Measurements from ENCODE around the gene CDC42EP1.
A peak's percentile ranks its signal among the peaks of the same experiment; 100 is the strongest.
"Not testable (repeated sequence)": the region's sequence is repeated elsewhere in the genome, so short reads cannot be mapped to it uniquely, and the experiment has no call there.

CDC42EP1 gene

DNA sequence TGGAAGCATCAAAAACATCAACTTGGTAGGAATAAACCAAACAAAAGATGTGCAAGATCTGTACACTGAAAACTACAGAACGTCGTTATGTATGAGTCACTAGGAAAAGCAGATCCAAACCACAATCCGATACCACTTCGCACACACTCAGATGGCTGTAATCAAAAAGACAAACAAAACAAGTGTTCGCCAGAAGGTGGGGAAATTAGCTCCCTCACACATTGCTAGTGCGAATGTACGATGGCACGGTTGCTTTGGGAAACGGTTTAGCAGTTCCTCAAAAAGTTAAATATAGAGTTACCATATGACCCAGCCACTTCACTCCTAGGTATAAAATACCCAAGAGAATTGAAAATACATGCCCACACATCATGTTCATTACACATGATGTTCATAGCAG, 26.3 kb upstream of the CDC42EP1 start:
- H3K9ac ChIP-seq (ENCODE audit: low read depth in 1 of 2, low read length in 2 of 2) = no peak overlapping the region
- no peaks in the 10 kb centered on the region for H3K27me3 ChIP-seq (ENCODE audit: control insufficient read depth in 2 of 2, insufficient read depth in 2 of 2, low read length in 2 of 2)
- H3K9me3 ChIP-seq (ENCODE audit: control insufficient read depth in 2 of 2, low read length in 2 of 2) = no peaks in the 10 kb centered on the region
- H3K36me3 ChIP-seq (ENCODE audit: control insufficient read depth in 2 of 2, insufficient read depth in 2 of 2, low read length in 2 of 2) = no peaks in the 10 kb centered on the region
- no peak overlapping the region for H3K27ac ChIP-seq (ENCODE audit: low read depth in 2 of 2, low read length in 2 of 2)
- peaks cover 12 to 15% of the 10 kb centered on the region in 2 donors for H3K4me1 ChIP-seq (ENCODE audit: control insufficient read depth in 2 of 2, insufficient read depth in 2 of 2, low read length in 2 of 2)
- no peak overlapping the region for H3K4me3 ChIP-seq (ENCODE audit: low read length in 2 of 2)

DNA sequence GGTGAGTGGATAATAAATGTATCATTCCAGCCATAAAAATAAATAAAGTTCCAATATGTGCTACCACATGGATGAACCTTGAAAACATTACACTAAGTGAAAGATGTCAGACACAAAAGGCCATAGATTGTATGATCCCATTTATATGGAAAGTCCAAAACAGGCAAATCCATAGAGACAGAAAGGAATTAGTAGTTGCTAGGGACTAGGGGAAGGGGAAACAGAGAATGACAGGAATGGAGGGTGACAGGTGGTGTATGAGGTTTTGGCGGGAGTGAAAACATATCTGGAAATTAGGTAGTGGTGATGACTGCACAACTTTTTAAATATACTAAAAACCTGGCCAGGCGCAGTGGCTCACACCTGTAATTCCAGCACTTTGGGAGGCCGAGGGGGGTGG, 25.8 kb upstream of the CDC42EP1 start:
- Histone ChIP-seq H3K9ac (ENCODE audit: low read depth in 1 of 2, low read length in 2 of 2) (no peak overlapping the region), H3K4me3 (ENCODE audit: low read length in 2 of 2) (no peak overlapping the region), H3K4me1 (ENCODE audit: control insufficient read depth in 2 of 2, insufficient read depth in 2 of 2, low read length in 2 of 2) (peaks cover 14 to 17% of the 10 kb centered on the region in 2 donors), H3K36me3 (ENCODE audit: control insufficient read depth in 2 of 2, insufficient read depth in 2 of 2, low read length in 2 of 2) (no peaks in the 10 kb centered on the region), H3K27me3 (ENCODE audit: control insufficient read depth in 2 of 2, insufficient read depth in 2 of 2, low read length in 2 of 2) (no peaks in the 10 kb centered on the region), H3K9me3 (ENCODE audit: control insufficient read depth in 2 of 2, low read length in 2 of 2) (no peaks in the 10 kb centered on the region), H3K27ac (ENCODE audit: low read depth in 2 of 2, low read length in 2 of 2) (no peak overlapping the region)

- no peak overlapping the region for H3K4me3 ChIP-seq (ENCODE audit: low read length in 2 of 2)
- peaks cover 0 to 2% of the 10 kb centered on the region in 2 donors for H3K27me3 ChIP-seq (ENCODE audit: control insufficient read depth in 2 of 2, insufficient read depth in 2 of 2, low read length in 2 of 2)
- no peak overlapping the region for H3K9ac ChIP-seq (ENCODE audit: low read depth in 1 of 2, low read length in 2 of 2)
- H3K4me1 ChIP-seq (ENCODE audit: control insufficient read depth in 2 of 2, insufficient read depth in 2 of 2, low read length in 2 of 2) = peaks cover 7 to 10% of the 10 kb centered on the region in 2 donors
- no peaks in the 10 kb centered on the region for H3K36me3 ChIP-seq (ENCODE audit: control insufficient read depth in 2 of 2, insufficient read depth in 2 of 2, low read length in 2 of 2)
- no peak overlapping the region for H3K27ac ChIP-seq (ENCODE audit: low read depth in 2 of 2, low read length in 2 of 2)
- H3K9me3 ChIP-seq (ENCODE audit: control insufficient read depth in 2 of 2, low read length in 2 of 2) = no peaks in the 10 kb centered on the region
These were observed 25.1 kb upstream of the CDC42EP1 start for GRCh38 chr22:37535159-37535558.

- H3K9ac ChIP-seq (ENCODE audit: low read depth in 1 of 2, low read length in 2 of 2) = peak overlapping the region; percentile 28 to 48
These were observed 21.5 kb upstream of the CDC42EP1 start for GRCh38 chr22:37538590-37539357.

DNA sequence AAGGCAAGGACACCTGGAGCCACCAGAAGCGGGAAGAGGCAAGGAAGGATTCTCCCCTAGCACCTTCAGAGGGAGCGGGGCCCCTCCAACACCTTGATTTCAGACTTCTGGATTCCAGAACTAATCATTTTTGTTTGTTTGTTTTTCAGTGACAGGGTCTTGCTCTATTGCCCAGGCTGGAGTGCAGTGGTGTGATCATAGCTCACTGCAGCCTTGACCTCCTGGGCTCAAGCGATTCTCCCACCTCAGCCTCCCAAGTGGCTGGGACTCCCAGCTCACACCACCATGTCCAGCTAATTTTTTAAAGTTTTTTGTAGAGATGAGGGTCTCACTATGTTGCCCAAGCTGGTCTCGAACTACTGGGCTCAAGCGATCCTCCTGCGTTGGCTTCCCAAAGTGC, 20.5 kb upstream of the CDC42EP1 start:
- not testable (repeated sequence) for H3K4me3 ChIP-seq (ENCODE audit: low read length in 2 of 2); H3K27me3 ChIP-seq (ENCODE audit: control insufficient read depth in 2 of 2, insufficient read depth in 2 of 2, low read length in 2 of 2); H3K9me3 ChIP-seq (ENCODE audit: control insufficient read depth in 2 of 2, low read length in 2 of 2); H3K36me3 ChIP-seq (ENCODE audit: control insufficient read depth in 2 of 2, insufficient read depth in 2 of 2, low read length in 2 of 2); H3K27ac ChIP-seq (ENCODE audit: low read depth in 2 of 2, low read length in 2 of 2); H3K9ac ChIP-seq (ENCODE audit: low read depth in 1 of 2, low read length in 2 of 2)
- peaks cover 13 to 21% of the 10 kb centered on the region in 2 donors for H3K4me1 ChIP-seq (ENCODE audit: control insufficient read depth in 2 of 2, insufficient read depth in 2 of 2, low read length in 2 of 2)

More at GRCh38 chr22:37538590-37539357, 21.5 kb upstream of the CDC42EP1 start:
- no peaks in the 10 kb centered on the region for H3K9me3 ChIP-seq (ENCODE audit: control insufficient read depth in 2 of 2, low read length in 2 of 2)
- H3K36me3 ChIP-seq (ENCODE audit: control insufficient read depth in 2 of 2, insufficient read depth in 2 of 2, low read length in 2 of 2) = no peaks in the 10 kb centered on the region
- H3K4me1 ChIP-seq (ENCODE audit: control insufficient read depth in 2 of 2, insufficient read depth in 2 of 2, low read length in 2 of 2) = peaks cover 13 to 21% of the 10 kb centered on the region in 2 donors
- peaks cover 0 to 2% of the 10 kb centered on the region in 2 donors for H3K27me3 ChIP-seq (ENCODE audit: control insufficient read depth in 2 of 2, insufficient read depth in 2 of 2, low read length in 2 of 2)
- H3K27ac ChIP-seq (ENCODE audit: low read depth in 2 of 2, low read length in 2 of 2) = peak overlapping the region; percentile 9 to 48
- H3K4me3 ChIP-seq (ENCODE audit: low read length in 2 of 2) = peak overlapping the region in 1 of 2 donors; percentile 53

DNA sequence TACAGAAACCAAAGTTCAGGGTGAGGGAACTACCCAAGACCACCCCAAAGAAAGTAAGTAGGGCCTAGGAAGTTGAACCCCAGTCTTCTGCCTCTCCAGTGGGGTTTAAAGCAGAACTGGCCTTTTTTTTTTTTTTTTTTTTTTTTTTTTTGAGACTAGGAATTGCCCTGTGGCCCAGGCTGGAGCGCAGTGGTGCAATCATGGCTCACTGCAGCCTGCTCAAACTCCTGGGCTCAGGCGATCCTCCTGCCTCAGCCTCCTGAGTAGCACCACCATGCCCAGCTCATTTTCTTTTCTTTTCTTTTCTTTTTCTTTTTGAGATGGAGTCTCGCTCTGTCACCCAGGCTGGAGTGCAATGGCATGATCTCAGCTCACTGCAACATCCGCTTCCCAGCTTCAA, 17.9 kb upstream of the CDC42EP1 start:
- peaks cover 21 to 36% of the 10 kb centered on the region in 2 donors for H3K4me1 ChIP-seq (ENCODE audit: control insufficient read depth in 2 of 2, insufficient read depth in 2 of 2, low read length in 2 of 2)
- H3K36me3 ChIP-seq (ENCODE audit: control insufficient read depth in 2 of 2, insufficient read depth in 2 of 2, low read length in 2 of 2); H3K4me3 ChIP-seq (ENCODE audit: low read length in 2 of 2); H3K9me3 ChIP-seq (ENCODE audit: control insufficient read depth in 2 of 2, low read length in 2 of 2); H3K27me3 ChIP-seq (ENCODE audit: control insufficient read depth in 2 of 2, insufficient read depth in 2 of 2, low read length in 2 of 2): not testable (repeated sequence)
- H3K27ac ChIP-seq (ENCODE audit: low read depth in 2 of 2, low read length in 2 of 2) = peak overlapping the region in 1 of 2 donors; percentile 35
- H3K9ac ChIP-seq (ENCODE audit: low read depth in 1 of 2, low read length in 2 of 2) = peak overlapping the region in 1 of 2 donors; percentile 36

GRCh38 chr22:37542959-37543358, 17.3 kb upstream of the CDC42EP1 start:
- no peaks in the 10 kb centered on the region for H3K9me3 ChIP-seq (ENCODE audit: control insufficient read depth in 2 of 2, low read length in 2 of 2)
- peaks cover 21 to 36% of the 10 kb centered on the region in 2 donors for H3K4me1 ChIP-seq (ENCODE audit: control insufficient read depth in 2 of 2, insufficient read depth in 2 of 2, low read length in 2 of 2)
- H3K9ac ChIP-seq (ENCODE audit: low read depth in 1 of 2, low read length in 2 of 2) = no peak overlapping the region
- no peak overlapping the region for H3K27ac ChIP-seq (ENCODE audit: low read depth in 2 of 2, low read length in 2 of 2)
- H3K27me3 ChIP-seq (ENCODE audit: control insufficient read depth in 2 of 2, insufficient read depth in 2 of 2, low read length in 2 of 2) = peaks cover 0 to 2% of the 10 kb centered on the region in 2 donors
- H3K4me3 ChIP-seq (ENCODE audit: low read length in 2 of 2) = no peak overlapping the region
- H3K36me3 ChIP-seq (ENCODE audit: control insufficient read depth in 2 of 2, insufficient read depth in 2 of 2, low read length in 2 of 2) = no peaks in the 10 kb centered on the region

GRCh38 chr22:37544955-37545702, 15.2 kb upstream of the CDC42EP1 start:
- Histone ChIP-seq H3K4me3 (ENCODE audit: low read length in 2 of 2) (peak overlapping the region; percentile 41 to 47), H3K36me3 (ENCODE audit: control insufficient read depth in 2 of 2, insufficient read depth in 2 of 2, low read length in 2 of 2) (no peaks in the 10 kb centered on the region), H3K27ac (ENCODE audit: low read depth in 2 of 2, low read length in 2 of 2) (peak overlapping the region; percentile 88), H3K9me3 (ENCODE audit: control insufficient read depth in 2 of 2, low read length in 2 of 2) (no peaks in the 10 kb centered on the region), H3K4me1 (ENCODE audit: control insufficient read depth in 2 of 2, insufficient read depth in 2 of 2, low read length in 2 of 2) (peaks cover 15 to 26% of the 10 kb centered on the region in 2 donors), H3K9ac (ENCODE audit: low read depth in 1 of 2, low read length in 2 of 2) (peak overlapping the region; percentile 63 to 79), H3K27me3 (ENCODE audit: control insufficient read depth in 2 of 2, insufficient read depth in 2 of 2, low read length in 2 of 2) (no peaks in the 10 kb centered on the region)

DNA sequence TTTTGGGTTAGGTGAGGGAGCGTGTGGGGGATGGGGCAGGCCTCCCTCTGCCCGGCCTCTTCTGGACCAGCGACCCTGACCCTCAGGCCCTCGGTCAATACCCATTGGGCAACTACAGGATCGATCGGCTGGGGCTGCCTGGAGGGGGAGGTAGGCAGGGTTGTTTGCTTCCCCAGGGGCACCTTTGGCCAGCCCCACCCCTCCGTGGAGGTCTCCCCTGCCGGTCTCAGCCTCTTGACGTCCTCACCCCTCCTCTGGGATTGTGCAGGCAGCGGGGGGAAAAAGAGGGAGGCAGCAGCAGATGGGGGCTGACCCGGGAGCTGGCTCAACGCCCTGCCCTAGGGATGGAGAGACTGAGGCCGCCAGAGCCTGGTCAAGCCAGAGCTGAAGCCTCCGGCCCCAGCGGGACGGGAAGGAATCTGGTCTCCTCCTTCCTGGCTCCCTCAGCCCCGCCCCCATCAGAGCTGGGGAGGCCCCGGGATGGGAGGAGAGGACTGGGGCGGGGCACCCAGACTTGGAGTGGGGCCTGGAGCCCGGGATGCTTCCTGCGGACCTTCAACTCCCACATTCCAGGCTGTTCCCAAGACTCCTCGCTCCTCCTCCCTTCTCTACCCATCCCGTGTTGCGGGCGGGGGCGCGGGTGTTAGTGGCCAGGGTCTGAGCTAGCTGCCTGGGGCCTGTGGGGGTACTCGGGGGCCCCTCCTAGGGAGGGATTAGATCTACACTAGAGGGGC, 14.4 kb upstream of the CDC42EP1 start:
- Histone ChIP-seq H3K27ac (ENCODE audit: low read depth in 2 of 2, low read length in 2 of 2) (peak overlapping the region; percentile 88), H3K9me3 (ENCODE audit: control insufficient read depth in 2 of 2, low read length in 2 of 2) (no peaks in the 10 kb centered on the region), H3K9ac (ENCODE audit: low read depth in 1 of 2, low read length in 2 of 2) (peak overlapping the region; percentile 63 to 79), H3K4me1 (ENCODE audit: control insufficient read depth in 2 of 2, insufficient read depth in 2 of 2, low read length in 2 of 2) (peaks cover 15 to 24% of the 10 kb centered on the region in 2 donors), H3K36me3 (ENCODE audit: control insufficient read depth in 2 of 2, insufficient read depth in 2 of 2, low read length in 2 of 2) (no peaks in the 10 kb centered on the region), H3K4me3 (ENCODE audit: low read length in 2 of 2) (peak overlapping the region; percentile 41 to 47), H3K27me3 (ENCODE audit: control insufficient read depth in 2 of 2, insufficient read depth in 2 of 2, low read length in 2 of 2) (no peaks in the 10 kb centered on the region)

Measured in mucosa of rectum (tissue), 2 donors.